Omental fat pad (tissue), 4 donors: Measurements from ENCODE around the gene SYT17. TPM values are rescaled to one million over a fixed set of nuclear protein-coding genes. Genes with fewer than 3 reads are reported as not detected.

ENCODE experiments used
- ATAC-seq: fragments of 150-250 bp; one replicate; pipeline ENCODE4 v1.9.1; 2016; ENCODE audit warnings: mild to moderate bottlenecking, moderate library complexity; ENCODE audit not compliant: low FRiP score
- DNase-seq: peaks from one replicate; pipeline ENCODE4 v3.0.0-alpha.2; 2019; ENCODE audit warnings: low spot score
- CTCF ChIP-seq, 3 donors: fragments of 450-650 bp; IDR thresholded peaks; one replicate each; pipeline ENCODE4 v1.5.1; 2016 to 2017; ENCODE audit warnings: antibody characterized with exemption in 3 of 3, mild to moderate bottlenecking in 3 of 3, moderate library complexity in 2 of 3
- total RNA-seq, 4 donors: library from RNA; depleted of rRNA; stranded (reverse); fragments of >200 nt; gene quantifications; one replicate each; pipeline ENCODE4 v1.1.0, GENCODE V29; 2016

Gene SYT17
- total RNA-seq, 4 donors from 2014 or later, result 3.0 to 15.9 (median 7.1) TPM

GRCh38 chr16:19210968-19211367, 42.9 kb downstream of the SYT17 start:
- TF ChIP-seq CTCF (IDR thresholded peaks at IDR 0.05), result no peak
- no peak for ATAC-seq
- no peak for DNase-seq

- no peak for TF ChIP-seq CTCF (IDR thresholded peaks at IDR 0.05)
- ATAC-seq (no peak), DNase-seq (no peak)
These were observed 44.0 kb downstream of the SYT17 start for GRCh38 chr16:19212059-19212458.

GRCh38 chr16:19213885-19214284, 45.8 kb downstream of the SYT17 start:
- no peak for TF ChIP-seq CTCF (IDR thresholded peaks at IDR 0.05)
- ATAC-seq, result no peak

GRCh38 chr16:19215705-19216104, 47.7 kb downstream of the SYT17 start:
- no peak for ATAC-seq
- no peak for TF ChIP-seq CTCF (IDR thresholded peaks at IDR 0.05)
- no peak for DNase-seq

More at GRCh38 chr16:19213885-19214284, 45.8 kb downstream of the SYT17 start:
- DNase-seq, result no peak

GRCh38 chr16:19218581-19218980, 50.5 kb downstream of the SYT17 start:
- no peak for DNase-seq
- no peak for ATAC-seq
- no peak for TF ChIP-seq CTCF (IDR thresholded peaks at IDR 0.05)

- ATAC-seq (no peak), DNase-seq (no peak)
- no peak for TF ChIP-seq CTCF (IDR thresholded peaks at IDR 0.05)
These were observed 51.8 kb downstream of the SYT17 start for GRCh38 chr16:19219836-19220235.

GRCh38 chr16:19223235-19224170, 55.5 kb downstream of the SYT17 start:
- ATAC-seq, result no peak
- DNase-seq, result no peak
- TF ChIP-seq CTCF (IDR thresholded peaks at IDR 0.05), result no peak
